Measurements from ENCODE around the gene GATA6.

GATA6 gene

DNA sequence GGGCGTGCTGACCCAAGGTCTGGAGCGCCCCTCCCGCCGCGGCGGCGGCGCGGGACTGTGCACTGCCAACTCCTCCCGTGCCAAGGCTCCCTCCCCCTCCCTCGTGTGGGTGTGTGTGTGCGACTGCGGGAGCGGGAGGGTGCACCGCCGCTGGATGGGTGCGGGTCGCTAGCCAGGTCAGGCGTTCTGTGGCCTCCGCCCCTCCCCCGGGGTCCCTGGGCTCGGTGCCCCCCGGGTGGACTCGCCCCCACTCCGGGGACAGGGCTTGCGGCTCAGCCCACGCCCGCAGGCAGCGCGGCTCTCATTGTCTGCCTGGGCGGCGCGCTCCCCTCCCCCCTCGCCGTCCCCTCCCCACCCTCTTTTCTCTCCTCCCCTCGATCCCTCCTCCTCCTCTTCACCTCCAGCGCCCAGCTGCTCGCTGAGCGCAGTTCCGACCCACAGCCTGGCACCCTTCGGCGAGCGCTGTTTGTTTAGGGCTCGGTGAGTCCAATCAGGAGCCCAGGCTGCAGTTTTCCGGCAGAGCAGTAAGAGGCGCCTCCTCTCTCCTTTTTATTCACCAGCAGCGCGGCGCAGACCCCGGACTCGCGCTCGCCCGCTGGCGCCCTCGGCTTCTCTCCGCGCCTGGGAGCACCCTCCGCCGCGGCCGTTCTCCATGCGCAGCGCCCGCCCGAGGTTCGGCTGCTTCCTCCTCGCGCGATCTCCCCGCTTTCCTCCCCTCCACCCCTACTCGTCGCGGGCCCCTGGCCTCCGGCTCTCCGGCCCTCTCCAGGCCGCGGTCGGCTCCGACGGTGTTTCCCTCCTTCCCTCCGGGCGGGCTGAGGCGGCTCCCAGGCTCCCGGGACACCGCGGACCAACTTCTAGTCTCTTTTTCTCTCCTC lies at the start of gene GATA6:
Gene GATA6 (plus strand): TSS at position 579 of the 878 bp plus-strand sequence. CDS start 1,556 bp downstream, outside the sequence.
- peak in 1 of 4 experiments; percentile 15 for DNase-seq (ENCODE audit: low read depth in 4 of 4, low spot score in 1 of 4)

GRCh38 chr18:22124970-22125369 lies 44.4 kb upstream of the GATA6 start:
- DNase-seq (ENCODE audit: low read depth in 4 of 4, low spot score in 1 of 4) = no peak

DNA sequence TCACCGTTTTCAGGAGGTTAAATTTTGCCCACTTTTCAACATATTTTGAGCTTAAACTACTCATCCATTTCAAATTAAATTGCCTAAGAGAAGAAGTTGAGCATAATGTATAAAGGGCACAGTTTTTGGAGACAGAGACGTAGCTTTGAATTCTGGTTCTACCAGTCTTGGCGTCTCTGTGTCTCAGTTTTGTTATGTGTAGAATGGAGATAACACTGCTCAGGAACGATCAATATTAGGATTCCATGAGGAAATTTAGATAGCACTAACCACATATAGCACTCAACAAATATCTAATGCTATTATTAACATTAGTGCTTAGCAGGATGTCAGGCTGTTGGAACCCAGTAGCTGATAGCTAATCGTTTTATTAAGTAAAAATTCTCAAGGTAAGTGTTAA lies 40.4 kb upstream of the GATA6 start:
- DNase-seq (ENCODE audit: low read depth in 4 of 4, low spot score in 1 of 4) = no peak

DNA sequence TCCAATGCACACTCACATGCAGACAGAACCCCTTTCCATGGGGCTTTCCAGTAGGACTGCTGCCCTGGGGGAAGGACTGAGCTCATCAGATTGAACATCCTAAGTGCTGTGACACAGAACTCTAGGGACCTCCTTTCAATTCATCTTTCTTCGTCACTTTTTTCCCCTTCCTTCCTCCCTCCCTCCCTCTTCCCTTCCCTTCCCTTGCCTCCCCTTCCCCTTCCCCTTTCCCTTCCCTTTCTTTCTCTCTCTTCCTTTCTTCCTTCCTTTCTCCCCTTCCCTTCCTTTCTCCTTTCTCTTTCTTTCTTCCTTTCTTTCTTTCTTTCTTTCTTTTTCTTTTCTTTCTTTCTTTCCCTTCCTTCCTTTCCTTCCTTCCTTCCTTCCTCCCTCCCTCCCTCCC lies 39.6 kb upstream of the GATA6 start:
- DNase-seq (ENCODE audit: low read depth in 4 of 4, low spot score in 1 of 4) = no peak

- DNase-seq (ENCODE audit: low read depth in 4 of 4, low spot score in 1 of 4) = no peak
These were observed 37.1 kb upstream of the GATA6 start for GRCh38 chr18:22132258-22132657.

- DNase-seq (ENCODE audit: low read depth in 4 of 4, low spot score in 1 of 4) = no peak
These were observed 36.6 kb upstream of the GATA6 start for GRCh38 chr18:22132763-22133162.

GRCh38 chr18:22136395-22136794 lies 33.0 kb upstream of the GATA6 start:
- no peak for DNase-seq (ENCODE audit: low read depth in 4 of 4, low spot score in 1 of 4)

DNA sequence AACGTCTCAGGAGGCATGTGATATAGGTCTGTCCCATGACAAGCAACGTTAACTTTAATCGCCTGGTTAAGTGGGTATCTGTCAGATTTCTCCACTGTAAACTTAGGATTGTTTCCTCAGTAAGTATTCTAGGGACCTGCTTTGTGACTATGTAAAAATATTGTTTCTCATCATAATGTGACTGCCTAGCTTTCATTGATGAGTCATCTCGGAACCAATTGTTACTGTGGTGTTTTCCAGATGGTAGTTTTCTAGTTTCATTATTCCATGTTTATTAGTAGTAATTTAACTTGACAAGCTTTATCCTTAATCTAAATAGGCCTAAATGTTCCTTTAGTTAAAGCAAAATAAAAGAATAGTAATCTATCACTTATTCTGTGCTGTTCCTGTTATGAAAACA lies 28.2 kb upstream of the GATA6 start:
- DNase-seq (ENCODE audit: low read depth in 4 of 4, low spot score in 1 of 4) = no peak

- no peak for DNase-seq (ENCODE audit: low read depth in 4 of 4, low spot score in 1 of 4)
These were observed 25.7 kb upstream of the GATA6 start for GRCh38 chr18:22143347-22144340.

DNA sequence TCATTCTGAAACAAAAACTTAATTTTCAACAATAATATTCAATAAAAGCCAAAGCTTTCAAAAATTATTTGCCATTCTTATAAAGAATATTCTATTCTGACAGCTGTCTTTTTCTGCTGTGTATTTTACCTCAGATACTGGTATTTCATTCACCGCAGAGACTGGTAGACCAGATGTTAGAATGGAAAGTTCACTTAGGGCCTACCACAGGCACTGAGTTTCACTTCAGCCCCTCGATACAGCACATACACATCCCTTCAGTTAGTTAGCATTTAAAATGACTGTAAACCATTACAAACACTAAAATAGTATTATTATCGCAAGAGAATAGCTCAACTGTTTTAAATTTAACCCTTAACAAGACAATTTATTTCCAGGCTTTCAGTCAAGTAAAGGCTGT lies 24.2 kb upstream of the GATA6 start:
- DNase-seq (ENCODE audit: low read depth in 4 of 4, low spot score in 1 of 4) = no peak

DNA sequence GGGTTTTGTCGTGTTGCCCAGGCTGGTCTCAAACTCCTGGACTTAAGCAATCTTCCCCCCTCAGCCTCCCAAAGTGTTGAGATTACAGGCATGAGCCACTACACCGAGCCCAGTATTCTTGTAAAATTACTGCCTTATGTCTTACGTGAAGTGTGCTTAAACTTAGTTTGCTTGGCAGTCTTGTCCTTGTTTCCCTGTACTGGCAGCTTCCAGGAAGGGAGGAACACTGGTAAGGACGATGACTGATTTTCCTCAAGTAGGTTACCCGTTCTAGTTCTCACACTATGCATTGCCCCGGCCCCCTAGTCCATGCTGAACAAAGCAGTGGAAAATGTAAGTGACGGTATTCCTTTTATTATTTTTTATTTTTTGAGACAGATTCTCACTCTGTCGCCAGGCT lies 19.7 kb upstream of the GATA6 start:
- no peak for DNase-seq (ENCODE audit: low read depth in 4 of 4, low spot score in 1 of 4)

- no peak for DNase-seq (ENCODE audit: low read depth in 4 of 4, low spot score in 1 of 4)
These were observed 17.3 kb upstream of the GATA6 start for GRCh38 chr18:22152093-22152492.

DNA sequence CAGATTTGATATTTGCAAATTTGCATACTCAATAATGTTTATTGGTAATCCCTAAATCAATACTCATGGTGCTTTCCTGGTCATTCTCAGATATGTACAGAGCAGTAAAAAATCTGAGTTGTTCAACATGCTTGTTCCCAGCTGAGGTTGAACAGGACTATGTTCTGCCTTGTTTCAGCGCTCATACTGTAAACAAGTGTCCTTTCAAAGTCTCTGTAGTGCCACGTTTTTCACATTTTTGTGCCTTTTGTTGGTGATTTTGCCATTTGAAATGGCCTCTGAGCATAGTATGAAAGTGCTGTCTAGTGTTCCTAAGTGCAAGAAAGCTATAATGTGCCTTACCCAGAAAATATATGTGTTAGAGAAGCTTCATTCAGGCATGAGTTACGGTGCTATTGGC lies 16.0 kb upstream of the GATA6 start:
- DNase-seq (ENCODE audit: low read depth in 4 of 4, low spot score in 1 of 4) = no peak

DNA sequence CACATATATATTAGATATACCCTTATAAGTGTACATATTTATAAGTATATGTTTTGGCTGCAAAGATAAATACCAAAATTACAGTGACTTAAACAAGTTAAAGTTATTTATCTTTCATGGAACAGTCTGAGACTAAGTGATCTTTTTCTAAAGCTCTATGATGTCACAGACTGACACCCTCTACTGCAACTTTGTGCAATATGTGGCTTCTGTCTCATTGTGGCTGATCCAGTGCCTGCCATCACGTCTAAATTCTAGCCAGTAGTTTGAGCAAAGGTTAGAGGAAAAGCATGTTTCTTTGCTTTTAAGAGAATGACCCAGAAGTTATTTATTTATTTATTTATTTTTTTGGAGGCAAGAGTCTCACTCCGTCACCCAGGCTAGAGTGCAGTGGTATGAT lies 13.8 kb upstream of the GATA6 start:
- DNase-seq (ENCODE audit: low read depth in 4 of 4, low spot score in 1 of 4) = no peak

DNA sequence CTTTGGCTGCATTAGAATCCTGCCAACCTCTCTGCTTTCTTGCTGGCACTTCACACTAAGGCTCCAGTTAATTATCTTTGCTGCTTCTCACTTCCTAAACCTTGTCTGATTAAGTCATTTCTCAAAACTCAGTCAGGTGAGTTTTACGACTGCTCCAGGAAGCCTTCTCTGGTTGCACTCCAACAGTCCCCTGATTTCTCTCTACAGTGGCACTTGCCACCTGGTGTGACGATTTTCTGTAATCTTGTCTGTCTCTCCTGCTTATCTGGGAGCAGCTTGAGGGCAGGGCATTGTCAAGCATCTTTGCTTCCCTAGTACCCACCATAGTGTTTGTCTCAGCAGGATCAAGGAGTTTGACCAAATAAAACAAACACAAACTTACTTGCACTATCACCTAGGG lies 10.4 kb upstream of the GATA6 start:
- DNase-seq (ENCODE audit: low read depth in 4 of 4, low spot score in 1 of 4) = no peak

DNA sequence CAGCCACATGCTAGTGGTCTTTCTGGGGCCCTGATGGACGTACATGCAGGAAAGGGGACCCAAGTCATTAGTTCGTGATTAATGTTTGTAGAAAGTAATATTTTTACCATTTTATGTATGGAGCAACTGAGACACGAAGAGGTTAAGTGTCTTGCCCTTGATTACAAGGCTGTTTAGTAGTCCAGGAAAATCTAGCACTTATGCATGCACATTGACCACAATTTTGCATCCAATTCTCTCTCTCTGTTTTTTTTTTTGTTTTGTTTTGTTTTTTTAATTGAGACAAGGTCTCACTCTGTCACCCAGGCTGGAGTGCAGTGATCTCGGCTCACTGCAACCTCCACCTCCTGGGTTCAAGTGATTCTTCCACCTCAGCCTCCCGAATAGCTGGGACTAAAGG lies 8.3 kb upstream of the GATA6 start:
- DNase-seq (ENCODE audit: low read depth in 4 of 4, low spot score in 1 of 4) = no peak

- DNase-seq (ENCODE audit: low read depth in 4 of 4, low spot score in 1 of 4) = no peak
These were observed 5.8 kb upstream of the GATA6 start for GRCh38 chr18:22163416-22164161.

- DNase-seq (ENCODE audit: low read depth in 4 of 4, low spot score in 1 of 4) = no peak
These were observed 4.9 kb upstream of the GATA6 start for GRCh38 chr18:22164337-22165048.

DNA sequence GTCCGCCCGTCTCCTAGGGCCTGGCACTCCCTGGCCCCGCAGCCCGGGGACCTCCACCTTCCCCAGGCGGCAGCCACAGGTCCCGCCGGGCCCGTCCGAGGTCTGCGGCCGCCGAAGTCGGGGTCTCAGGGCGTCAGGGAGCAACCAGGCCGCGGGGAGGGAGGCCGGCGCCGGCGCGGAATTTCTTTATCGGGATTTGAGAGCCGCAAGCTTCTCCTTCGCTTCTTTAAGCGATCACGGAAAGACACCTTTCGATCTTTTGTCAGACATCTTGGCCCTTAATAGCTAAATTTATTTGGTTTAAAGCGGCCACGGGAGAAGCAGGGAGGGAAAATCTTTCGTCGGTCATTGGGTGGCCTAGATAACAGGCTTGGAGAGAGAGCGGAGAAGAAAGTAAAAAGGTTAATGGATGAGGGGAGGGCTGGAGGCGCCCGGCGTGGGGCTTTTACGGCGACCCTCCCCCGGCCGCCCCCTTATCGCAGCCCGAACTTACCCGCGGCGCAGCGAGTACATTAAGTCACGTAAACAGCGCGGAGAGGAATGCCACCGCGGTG lies 4.3 kb upstream of the GATA6 start:
- DNase-seq (ENCODE audit: low read depth in 4 of 4, low spot score in 1 of 4) = no peak

GRCh38 chr18:22165603-22166068 lies 3.8 kb upstream of the GATA6 start:
- no peak for DNase-seq (ENCODE audit: low read depth in 4 of 4, low spot score in 1 of 4)

Data from stimulated activated CD4-positive, alpha-beta T cell treated with anti-CD3 and anti-CD28 coated beads, Interleukin-1b, Interleukin-23, amount 100 ng/mL, for 24 hours (primary cell).